Skeletal muscle cell (primary cell): ENCODE measurements around the gene SLC26A9.

ENCODE experiments used
- DNase-seq: peaks from one replicate; pipeline ENCODE4 v3.0.0-alpha.2; 2010; ENCODE audit warnings: low read depth
- H3K4me3 ChIP-seq: 2 replicates; pipeline ENCODE4 v1.5.1; 2011; ENCODE audit warnings: low read depth, mild to moderate bottlenecking, control low read depth, low read length, moderate library complexity

SLC26A9 gene

GRCh38 chr1:205943245-205943644 lies at the start of gene SLC26A9:
Gene SLC26A9, minus strand, starts transcription at chr1:205943456. Its CDS starts 7,636 bp downstream, at chr1:205935820.
- no peak within 1 kb of the TSS for H3K4me3 ChIP-seq
- DNase-seq, result no peak

GRCh38 chr1:205992218-205992882 lies 49.1 kb upstream of the SLC26A9 start:
- no peak overlapping the region for H3K4me3 ChIP-seq
- no peak for DNase-seq

GRCh38 chr1:205991237-205991636 lies 48.0 kb upstream of the SLC26A9 start:
- DNase-seq, result no peak

GRCh38 chr1:205990226-205990625 lies 47.0 kb upstream of the SLC26A9 start:
- no peak overlapping the region for H3K4me3 ChIP-seq
- DNase-seq, result no peak

More at GRCh38 chr1:205991237-205991636, 48.0 kb upstream of the SLC26A9 start:
- no peak overlapping the region for H3K4me3 ChIP-seq

- no peak overlapping the region for H3K4me3 ChIP-seq
- no peak for DNase-seq
Measured at GRCh38 chr1:205989786-205990185, 46.5 kb upstream of the SLC26A9 start.

GRCh38 chr1:205988585-205988995 lies 45.3 kb upstream of the SLC26A9 start:
- no peak overlapping the region for H3K4me3 ChIP-seq
- DNase-seq, result no peak

- H3K4me3 ChIP-seq, result no peak overlapping the region
- no peak for DNase-seq
Measured at GRCh38 chr1:205986861-205987260, 43.6 kb upstream of the SLC26A9 start.

- no peak for DNase-seq
Measured at GRCh38 chr1:205986292-205986691, 43.0 kb upstream of the SLC26A9 start.

GRCh38 chr1:205985330-205986005 lies 42.2 kb upstream of the SLC26A9 start:
- no peak overlapping the region for H3K4me3 ChIP-seq
- DNase-seq, result no peak

More at GRCh38 chr1:205986292-205986691, 43.0 kb upstream of the SLC26A9 start:
- no peak overlapping the region for H3K4me3 ChIP-seq

GRCh38 chr1:205983925-205984725 lies 40.9 kb upstream of the SLC26A9 start:
- DNase-seq, result no peak
- H3K4me3 ChIP-seq, result no peak overlapping the region

GRCh38 chr1:205981257-205981656 lies 38.0 kb upstream of the SLC26A9 start:
- no peak for DNase-seq
- H3K4me3 ChIP-seq, result no peak overlapping the region

- H3K4me3 ChIP-seq, result no peak overlapping the region
- DNase-seq, result no peak
Measured at GRCh38 chr1:205980237-205980870, 37.1 kb upstream of the SLC26A9 start.

GRCh38 chr1:205979301-205979700 lies 36.0 kb upstream of the SLC26A9 start:
- no peak overlapping the region for H3K4me3 ChIP-seq
- no peak for DNase-seq

GRCh38 chr1:205978676-205979075 lies 35.4 kb upstream of the SLC26A9 start:
- DNase-seq, result no peak
- H3K4me3 ChIP-seq, result no peak overlapping the region

- DNase-seq, result peak; percentile 82
- no peak overlapping the region for H3K4me3 ChIP-seq
Measured at GRCh38 chr1:205977402-205978014, 34.3 kb upstream of the SLC26A9 start.

GRCh38 chr1:205976708-205977401 lies 33.6 kb upstream of the SLC26A9 start:
- no peak for DNase-seq

GRCh38 chr1:205976036-205976435 lies 32.8 kb upstream of the SLC26A9 start:
- no peak overlapping the region for H3K4me3 ChIP-seq
- no peak for DNase-seq

More at GRCh38 chr1:205976708-205977401, 33.6 kb upstream of the SLC26A9 start:
- no peak overlapping the region for H3K4me3 ChIP-seq

- H3K4me3 ChIP-seq, result no peak overlapping the region
- DNase-seq, result no peak
Measured at GRCh38 chr1:205975387-205975998, 32.2 kb upstream of the SLC26A9 start.
